Activated CD4-positive, alpha-beta memory T cell treated with anti-CD3 and anti-CD28 coated beads for 36 hours (primary cell): Measurements from ENCODE around the gene CHD5. TPM values are rescaled to one million over a fixed set of nuclear protein-coding genes. Genes with fewer than 3 reads are reported as not detected.

Source experiments
- CTCF ChIA-PET: fragments of 350-600 bp; sonication (Branson Sonifier 250); formaldehyde crosslinking; loops from one replicate; lab custom pipeline; 2021; ENCODE audit warnings: antibody characterized with exemption, inconsistent platforms; lab: Charles Lee
- POLR2A ChIA-PET: fragments of 350-600 bp; sonication (Branson Sonifier 250); formaldehyde crosslinking; loops from one replicate; lab custom pipeline; 2021; ENCODE audit warnings: antibody characterized with exemption; lab: Charles Lee
- DNase-seq: peaks from one replicate; pipeline ENCODE4 v3.0.0-alpha.2; 2020
- H3K27ac Mint-ChIP-seq: one replicate; pipeline ENCODE4 v1.8.0; 2021; ENCODE audit warnings: mixed read lengths
- H3K27me3 Mint-ChIP-seq: one replicate; pipeline ENCODE4 v1.8.0; 2021; ENCODE audit warnings: mixed read lengths
- H3K36me3 Mint-ChIP-seq: one replicate; pipeline ENCODE4 v1.8.0; 2021; ENCODE audit warnings: mixed read lengths
- H3K4me1 Mint-ChIP-seq: one replicate; pipeline ENCODE4 v1.8.0; 2021; ENCODE audit warnings: low read depth, mixed read lengths
- H3K4me3 Mint-ChIP-seq: one replicate; pipeline ENCODE4 v1.8.0; 2021; ENCODE audit warnings: mild to moderate bottlenecking, mixed read lengths
- H3K9me3 Mint-ChIP-seq: one replicate; pipeline ENCODE4 v1.8.0; 2021; ENCODE audit warnings: mixed read lengths
- intact Hi-C: fragments of 100-400 bp; cut with micrococcal nuclease; formaldehyde crosslinking; loops from one replicate; pipeline ENCODE4 v1.15.1; 2023
- total RNA-seq, 2 experiments: library from RNA; stranded (reverse); gene quantifications; one replicate each; pipeline ENCODE4 v1.2.3, GENCODE V29; 2021

The CHD5 gene
- total RNA-seq, 2 experiments from 2014 or later: 0.38 to 0.51 TPM

DNA sequence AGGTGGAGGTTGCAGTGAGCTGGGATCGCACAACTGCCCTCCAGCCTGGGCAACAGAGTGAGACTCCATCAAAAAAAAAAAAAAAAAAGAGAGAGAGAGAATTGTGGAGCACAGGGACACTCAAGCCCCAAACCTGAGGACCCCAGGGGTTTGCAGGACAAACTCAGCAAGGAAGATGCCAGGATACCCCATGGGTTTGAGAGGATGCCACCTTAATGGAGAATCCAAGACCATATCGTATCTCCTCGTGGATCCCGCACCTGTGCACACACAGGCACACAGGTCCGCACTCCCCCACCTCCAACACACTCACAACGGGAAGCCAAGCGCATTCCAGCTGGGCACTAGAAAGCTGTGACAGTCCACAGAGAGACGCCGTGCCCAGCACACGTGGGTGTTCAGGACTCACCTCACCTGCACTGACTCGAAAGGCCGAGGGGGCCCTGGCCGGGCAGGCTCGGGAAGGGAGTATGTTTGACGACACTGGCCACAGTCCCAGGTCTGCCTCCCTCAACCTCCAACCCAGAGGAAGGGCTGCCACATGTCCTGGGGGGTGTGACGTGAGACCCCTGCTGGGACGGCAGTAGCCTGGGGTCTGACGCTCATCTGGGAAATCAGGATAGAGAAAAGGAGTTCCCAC, 11.1 kb downstream of the CHD5 start:
- Mint-ChIP-seq H3K27ac (no peak overlapping the region), H3K27me3 (peaks cover 11% of the 10 kb centered on the region), H3K4me1 (no peaks in the 10 kb centered on the region), H3K9me3 (no peaks in the 10 kb centered on the region), H3K36me3 (no peaks in the 10 kb centered on the region), H3K4me3 (no peak overlapping the region)
- DNase-seq: no peak
- CTCF ChIA-PET: no interaction called here
- POLR2A ChIA-PET: no interaction called here
- intact Hi-C loops: no loop called here

DNA sequence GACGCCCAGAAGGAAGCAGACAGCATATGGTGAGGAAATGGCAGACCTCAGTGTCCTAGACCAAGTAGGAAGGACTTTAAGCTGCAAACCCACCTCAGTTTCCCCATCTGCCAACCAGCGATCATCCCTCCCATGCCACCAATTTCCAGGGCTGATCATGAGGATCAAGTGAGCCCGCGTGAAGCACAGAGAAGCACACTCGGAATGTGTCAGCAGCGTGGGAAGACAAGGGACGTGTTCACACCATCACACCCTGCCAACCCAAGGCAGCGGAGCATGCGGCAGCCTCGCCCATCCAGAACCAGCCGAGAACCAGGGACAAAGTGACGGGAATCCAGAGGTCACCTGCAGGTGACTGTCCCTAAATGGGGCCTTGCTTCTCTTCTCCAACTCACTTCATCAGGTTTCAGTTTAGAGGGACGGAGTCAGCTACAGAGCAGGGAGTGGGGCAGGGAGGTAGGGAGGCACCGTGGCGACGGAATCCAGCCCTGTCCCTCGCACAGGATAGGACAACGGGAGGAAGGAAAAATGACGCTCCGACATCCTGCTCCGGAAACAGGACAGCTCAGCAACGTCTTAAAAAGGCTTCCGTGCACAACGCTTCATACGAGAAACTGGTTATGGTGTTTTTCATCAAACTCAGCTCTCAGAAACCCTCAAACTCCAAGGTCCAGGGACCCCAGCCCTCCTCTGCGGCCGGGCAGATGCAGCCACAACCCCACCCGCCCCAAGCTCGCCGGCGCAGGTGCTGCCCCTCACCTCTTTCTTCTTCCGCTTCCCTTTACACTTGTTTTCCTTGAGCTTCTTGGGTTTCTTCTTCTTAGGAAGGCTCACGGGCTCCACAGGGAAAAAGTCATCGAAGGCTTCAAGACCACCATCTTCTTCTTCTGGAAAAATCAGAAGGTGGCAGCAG, 12.5 kb downstream of the CHD5 start:
- no peaks in the 10 kb centered on the region for H3K4me1 Mint-ChIP-seq
- no peak overlapping the region for H3K27ac Mint-ChIP-seq
- H3K27me3 Mint-ChIP-seq: peaks cover 13% of the 10 kb centered on the region
- intact Hi-C loops: no loop called here
- no peaks in the 10 kb centered on the region for H3K9me3 Mint-ChIP-seq
- no peaks in the 10 kb centered on the region for H3K36me3 Mint-ChIP-seq
- DNase-seq: no peak
- no peak overlapping the region for H3K4me3 Mint-ChIP-seq
- ChIA-PET POLR2A (no interaction called here), CTCF (no interaction called here)

DNA sequence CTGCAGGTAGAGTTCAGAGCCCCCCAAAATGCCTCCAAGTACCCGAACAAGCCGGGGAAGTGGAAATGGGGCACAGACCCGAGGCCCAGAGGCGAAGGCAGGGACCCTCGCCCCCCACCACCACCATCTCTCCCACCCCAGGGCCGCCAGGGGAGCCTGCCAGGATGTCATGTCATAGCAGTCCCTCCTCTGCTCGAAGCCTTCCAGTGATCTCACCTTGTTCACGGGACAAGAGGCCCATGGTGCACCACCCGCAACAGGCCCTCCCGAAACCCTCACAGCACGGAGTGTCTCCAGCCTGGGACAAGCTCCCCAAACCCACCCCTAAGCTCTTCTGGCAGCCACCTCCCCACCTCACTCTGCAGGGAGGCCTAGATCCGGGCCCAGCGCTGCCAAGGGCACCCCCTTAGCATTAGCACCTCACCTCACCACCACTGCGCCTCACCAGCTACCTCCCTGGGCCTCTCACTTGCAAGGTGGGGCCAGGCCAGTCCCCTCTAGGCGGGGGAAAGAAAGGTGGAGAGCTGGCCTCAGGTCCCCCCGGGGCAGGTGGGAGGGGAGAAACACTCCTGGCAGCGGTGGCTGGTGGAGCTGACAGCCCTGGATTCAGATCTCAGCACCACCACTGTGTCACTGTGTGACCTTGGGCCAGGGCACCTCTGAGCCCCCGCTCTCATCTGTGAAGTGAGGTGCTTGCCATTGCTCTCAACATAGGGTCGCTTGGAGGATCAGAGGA, 13.3 kb downstream of the CHD5 start:
- no peak overlapping the region for H3K4me3 Mint-ChIP-seq
- intact Hi-C loops: no loop called here
- no peak for DNase-seq
- no peaks in the 10 kb centered on the region for H3K36me3 Mint-ChIP-seq
- ChIA-PET POLR2A (no interaction called here), CTCF (no interaction called here)
- peaks cover 13% of the 10 kb centered on the region for H3K27me3 Mint-ChIP-seq
- H3K9me3 Mint-ChIP-seq: no peaks in the 10 kb centered on the region
- H3K27ac Mint-ChIP-seq: no peak overlapping the region
- no peaks in the 10 kb centered on the region for H3K4me1 Mint-ChIP-seq

DNA sequence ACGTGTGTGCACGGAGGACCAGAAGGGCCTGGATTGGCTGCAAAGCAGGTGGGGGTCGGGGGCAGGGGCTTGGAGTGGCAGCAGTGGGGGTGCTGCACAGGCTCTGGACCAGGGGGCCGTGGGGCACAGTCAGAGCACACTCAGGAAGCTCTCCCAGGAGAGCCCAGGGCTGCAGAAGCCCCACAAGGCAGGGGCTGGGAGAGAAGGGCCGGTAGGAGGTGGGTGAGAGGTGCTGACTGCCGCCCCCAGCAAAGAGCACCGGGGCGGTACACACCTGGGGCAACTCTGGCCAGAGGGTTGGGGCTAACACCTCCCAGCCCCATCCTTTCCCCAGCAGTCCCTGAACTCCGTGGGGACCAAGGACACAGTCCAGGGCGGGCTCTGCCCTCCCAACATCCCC, 13.9 kb downstream of the CHD5 start:
- no peak overlapping the region for H3K4me3 Mint-ChIP-seq
- peaks cover 10% of the 10 kb centered on the region for H3K27me3 Mint-ChIP-seq
- H3K27ac Mint-ChIP-seq: no peak overlapping the region
- H3K36me3 Mint-ChIP-seq: no peaks in the 10 kb centered on the region
- CTCF ChIA-PET: no interaction called here
- intact Hi-C loops: no loop called here
- no peak for DNase-seq
- no peaks in the 10 kb centered on the region for H3K9me3 Mint-ChIP-seq
- POLR2A ChIA-PET: no interaction called here
- H3K4me1 Mint-ChIP-seq: no peaks in the 10 kb centered on the region

DNA sequence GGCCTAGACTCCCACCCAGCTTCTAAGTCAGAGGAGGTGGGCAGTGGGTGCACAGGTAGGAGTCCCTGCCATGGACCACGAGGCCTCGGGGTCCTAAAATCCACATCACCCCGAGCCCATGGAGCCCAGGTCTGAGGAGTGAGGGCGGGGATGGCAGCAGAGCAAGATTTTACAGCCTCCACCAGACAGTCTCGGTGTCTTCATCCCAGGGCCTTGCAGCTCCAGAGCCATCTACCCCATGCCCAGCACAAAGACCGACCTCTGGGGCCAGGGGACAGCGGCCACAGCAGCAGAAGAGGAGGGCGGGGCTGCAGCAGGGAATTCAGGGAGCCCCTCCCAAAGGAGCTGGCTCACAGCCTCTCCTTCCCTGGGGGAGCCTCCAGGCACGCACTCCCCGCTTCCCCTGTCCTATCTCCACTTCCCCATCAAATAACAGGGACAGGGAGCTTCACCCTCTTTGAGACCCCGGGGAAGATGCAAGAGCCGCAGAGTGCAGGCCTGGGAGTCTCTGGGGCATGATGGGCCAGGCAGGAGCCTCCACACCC, 14.6 kb downstream of the CHD5 start:
- intact Hi-C loops: no loop called here
- DNase-seq: no peak
- H3K27ac Mint-ChIP-seq: no peak overlapping the region
- H3K36me3 Mint-ChIP-seq: no peaks in the 10 kb centered on the region
- peaks cover 13% of the 10 kb centered on the region for H3K27me3 Mint-ChIP-seq
- no peaks in the 10 kb centered on the region for H3K9me3 Mint-ChIP-seq
- CTCF ChIA-PET: no interaction called here
- H3K4me1 Mint-ChIP-seq: no peaks in the 10 kb centered on the region
- POLR2A ChIA-PET: no interaction called here
- no peak overlapping the region for H3K4me3 Mint-ChIP-seq

DNA sequence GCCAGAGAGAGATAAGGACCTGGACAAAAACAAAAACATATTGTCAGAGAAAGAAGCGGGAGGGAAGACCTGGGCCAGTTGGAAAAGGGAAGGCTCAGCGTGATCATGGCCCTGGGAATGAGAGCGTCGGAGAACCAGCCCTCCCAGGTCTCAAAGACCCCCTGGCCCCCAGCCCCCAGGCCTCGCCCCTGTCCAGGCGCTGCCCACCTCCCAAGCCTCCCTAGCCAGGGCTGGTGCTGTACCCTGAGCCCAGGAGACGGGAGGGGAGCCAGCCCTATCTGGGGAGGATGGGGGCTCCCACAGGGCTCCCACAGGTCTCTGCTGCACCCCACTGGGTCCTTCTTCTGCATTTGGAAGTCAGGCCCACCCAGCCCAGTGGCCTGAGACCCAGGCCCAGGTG, 15.1 kb downstream of the CHD5 start:
- Mint-ChIP-seq H3K4me1 (no peaks in the 10 kb centered on the region), H3K9me3 (no peaks in the 10 kb centered on the region), H3K4me3 (no peak overlapping the region), H3K27ac (no peak overlapping the region), H3K36me3 (no peaks in the 10 kb centered on the region), H3K27me3 (peaks cover 13% of the 10 kb centered on the region)
- ChIA-PET CTCF (no interaction called here), POLR2A (no interaction called here)
- no peak for DNase-seq
- intact Hi-C loops: no loop called here

DNA sequence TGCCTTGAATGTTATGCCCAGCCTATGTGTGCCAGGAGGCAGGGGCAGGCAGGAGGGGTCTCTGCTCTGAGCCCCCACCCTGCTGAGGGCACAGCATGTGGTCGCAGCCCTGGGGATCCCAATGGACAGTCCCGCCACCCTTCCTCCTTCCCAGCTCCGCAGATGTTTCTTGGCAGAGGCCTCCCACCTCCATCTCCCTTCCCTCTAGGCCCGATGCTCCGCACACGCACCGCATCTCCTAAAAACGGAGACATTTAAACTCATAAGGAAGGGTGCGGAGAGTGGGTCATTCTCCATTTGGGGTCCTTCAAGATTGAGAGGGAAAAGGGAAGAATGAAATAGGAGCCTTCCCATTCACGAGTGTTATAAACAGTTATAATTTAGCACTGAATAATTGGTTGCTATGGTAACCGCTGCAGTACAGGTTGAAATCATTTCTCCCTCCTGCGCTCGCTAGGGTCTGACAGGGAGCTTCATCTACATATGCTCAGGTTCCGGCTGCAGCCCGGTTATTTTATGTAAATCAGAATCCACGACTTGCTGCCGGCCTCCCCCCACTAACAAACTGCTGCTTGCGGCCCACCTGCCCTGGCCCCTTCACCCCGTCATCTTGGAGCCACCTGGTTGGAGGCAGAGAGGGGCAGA, 16.0 kb downstream of the CHD5 start:
- peaks cover 21% of the 10 kb centered on the region for H3K27me3 Mint-ChIP-seq
- ChIA-PET POLR2A (no interaction called here), CTCF (no interaction called here)
- no peaks in the 10 kb centered on the region for H3K9me3 Mint-ChIP-seq
- no peak overlapping the region for H3K27ac Mint-ChIP-seq
- no peaks in the 10 kb centered on the region for H3K36me3 Mint-ChIP-seq
- H3K4me1 Mint-ChIP-seq: no peaks in the 10 kb centered on the region
- H3K4me3 Mint-ChIP-seq: no peak overlapping the region
- DNase-seq: no peak
- intact Hi-C loops: no loop called here

DNA sequence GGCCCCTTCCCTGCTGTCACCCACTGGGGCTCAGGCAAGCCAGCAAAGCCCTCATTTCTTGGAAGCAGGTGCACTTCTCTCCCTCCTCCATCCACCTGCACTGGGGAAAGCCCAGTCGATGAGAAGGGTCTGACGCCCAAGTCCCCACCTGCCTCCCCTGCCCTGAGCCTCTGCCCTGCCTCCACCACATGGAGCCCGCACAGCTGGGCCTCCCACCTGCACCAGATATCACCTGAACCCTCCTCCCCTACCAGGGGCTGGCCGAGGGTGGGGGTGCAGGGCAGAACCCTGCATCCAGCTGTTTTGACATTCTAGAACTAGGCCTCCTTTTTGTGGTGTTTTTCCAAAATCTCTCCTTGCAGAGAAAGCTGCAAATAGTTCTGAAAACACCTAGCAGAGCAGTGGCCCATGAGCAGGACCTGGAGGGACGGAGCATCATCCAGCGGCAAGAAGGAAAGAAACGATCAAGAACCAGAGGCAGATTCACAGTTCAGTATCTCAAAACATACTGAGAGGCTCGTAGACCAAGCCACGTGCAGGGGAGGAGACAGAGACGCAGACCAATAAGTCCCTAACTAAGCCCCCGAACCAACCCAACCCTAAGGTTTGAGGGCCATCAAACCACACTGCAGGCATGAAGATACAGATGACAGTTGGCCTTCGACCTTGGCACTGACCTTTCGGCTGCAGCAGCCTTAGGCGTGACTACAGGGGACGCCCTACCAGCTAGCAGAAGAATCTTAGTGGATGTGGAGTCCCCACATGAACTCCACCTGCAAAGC, 16.7 kb downstream of the CHD5 start:
- ChIA-PET CTCF (no interaction called here), POLR2A (no interaction called here)
- no peak for DNase-seq
- no peak overlapping the region for H3K4me3 Mint-ChIP-seq
- H3K9me3 Mint-ChIP-seq: no peaks in the 10 kb centered on the region
- no peak overlapping the region for H3K27ac Mint-ChIP-seq
- intact Hi-C loops: no loop called here
- no peaks in the 10 kb centered on the region for H3K36me3 Mint-ChIP-seq
- peaks cover 22% of the 10 kb centered on the region for H3K27me3 Mint-ChIP-seq
- no peaks in the 10 kb centered on the region for H3K4me1 Mint-ChIP-seq

DNA sequence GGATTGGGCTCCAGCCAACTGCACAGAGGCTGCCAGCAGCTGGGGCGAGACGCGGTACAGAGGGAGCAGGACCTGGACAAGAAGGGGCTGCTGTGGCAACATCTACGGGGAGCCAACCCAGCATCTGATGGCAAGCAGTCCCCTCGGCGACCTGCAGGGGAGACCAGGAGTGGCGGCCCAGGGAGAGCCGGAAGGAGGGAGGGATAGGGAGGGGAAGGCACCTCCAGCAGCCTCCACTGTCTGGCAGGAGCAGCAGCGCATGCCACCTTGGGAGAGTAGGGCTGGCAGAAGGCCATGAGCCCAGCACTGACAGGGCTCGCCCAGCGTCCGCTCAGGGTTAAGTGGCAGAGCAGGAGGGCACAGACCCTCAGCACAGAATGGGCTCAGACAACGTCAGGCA, 17.3 kb downstream of the CHD5 start:
- CTCF ChIA-PET: interaction anchor here (0.5 to 1.3 kb wide), 3 partner anchors 10 to 82 kb away, joined by 3 to 4 read pairs (median 3); no protein-coding TSS in a partner anchor

DNA sequence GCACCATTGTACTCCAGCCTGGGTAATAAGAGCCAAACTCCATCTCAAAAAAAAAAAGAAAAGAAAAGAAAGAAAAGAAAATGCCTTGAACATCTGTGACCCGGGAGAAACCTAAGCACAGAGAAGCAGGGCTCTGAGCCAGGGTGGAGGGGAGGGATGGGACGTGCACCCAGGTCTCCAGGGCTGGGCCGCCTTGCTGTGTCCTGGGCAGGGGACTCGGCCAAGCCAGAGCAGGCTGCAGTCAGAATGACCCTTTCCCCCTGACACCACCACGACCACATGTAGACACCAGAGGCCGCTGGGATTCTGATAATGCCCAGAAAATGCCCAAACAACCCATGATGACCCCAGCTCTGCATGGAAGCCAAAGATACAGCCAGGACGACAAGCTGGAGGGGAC, 17.8 kb downstream of the CHD5 start:
- Mint-ChIP-seq H3K9me3 (no peaks in the 10 kb centered on the region), H3K4me1 (peaks cover 7% of the 10 kb centered on the region), H3K27ac (no peak overlapping the region), H3K36me3 (no peaks in the 10 kb centered on the region), H3K27me3 (peaks cover 22% of the 10 kb centered on the region), H3K4me3 (no peak overlapping the region)
- intact Hi-C loops: no loop called here
- ChIA-PET CTCF (interaction anchor here (0.5 to 1.3 kb wide), 3 partner anchors 9 to 83 kb away, joined by 3 to 4 read pairs (median 3); no protein-coding TSS in a partner anchor), POLR2A (no interaction called here)
- no peak for DNase-seq

More for the DNA sequence above, 17.3 kb downstream of the CHD5 start:
- H3K4me3 Mint-ChIP-seq: no peak overlapping the region
- no peak overlapping the region for H3K27ac Mint-ChIP-seq
- intact Hi-C loops: no loop called here
- H3K36me3 Mint-ChIP-seq: no peaks in the 10 kb centered on the region
- H3K9me3 Mint-ChIP-seq: no peaks in the 10 kb centered on the region
- DNase-seq: no peak
- H3K27me3 Mint-ChIP-seq: peaks cover 24% of the 10 kb centered on the region
- POLR2A ChIA-PET: no interaction called here
- H3K4me1 Mint-ChIP-seq: peaks cover 3% of the 10 kb centered on the region

DNA sequence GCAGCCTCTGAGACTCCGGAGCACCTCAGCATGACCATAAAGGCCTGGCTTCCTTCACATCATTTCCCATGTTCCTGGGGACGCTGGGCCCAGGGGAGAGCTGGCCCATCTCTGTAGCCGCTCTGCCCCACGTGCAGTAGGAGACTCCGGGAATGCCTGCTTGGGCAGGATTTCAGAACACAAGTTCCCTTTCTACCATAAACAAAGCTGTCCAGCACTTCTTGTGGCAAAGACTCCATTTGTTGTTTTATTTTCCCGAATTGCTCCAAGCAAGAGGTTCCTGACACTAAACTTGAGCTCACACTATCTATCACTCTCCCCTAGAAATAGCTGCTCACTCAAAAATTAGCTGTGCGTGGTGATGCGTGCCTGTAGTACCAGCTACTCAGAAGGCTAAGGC, 21.9 kb downstream of the CHD5 start:
- H3K27ac Mint-ChIP-seq: no peak overlapping the region
- H3K9me3 Mint-ChIP-seq: no peaks in the 10 kb centered on the region
- CTCF ChIA-PET: no interaction called here
- peaks cover 21% of the 10 kb centered on the region for H3K27me3 Mint-ChIP-seq
- no peak for DNase-seq
- intact Hi-C loops: no loop called here
- H3K36me3 Mint-ChIP-seq: no peaks in the 10 kb centered on the region
- POLR2A ChIA-PET: no interaction called here
- H3K4me1 Mint-ChIP-seq: peaks cover 8% of the 10 kb centered on the region
- H3K4me3 Mint-ChIP-seq: no peak overlapping the region
